ENCODE measurements around the gene ENKD1.

GRCh38 chr16:67647111-67647651 lies 19.4 kb downstream of the ENKD1 start:
- TF ChIP-seq CTCF (IDR thresholded peaks at IDR 0.05; ENCODE audit: poor library complexity), result no peak
- TF ChIP-seq EZH2phosphoT487 (IDR thresholded peaks at IDR 0.05; ENCODE audit: low read depth, severe bottlenecking, unreplicated experiment), result no peak
- no peak for TF ChIP-seq EZH2 (IDR thresholded peaks at IDR 0.05; ENCODE audit: borderline replicate concordance)
